Tibial nerve (tissue), 4 donors: ENCODE measurements around the gene TSC22D1.

ENCODE experiments used
- EP300 ChIP-seq, 2 donors: sonication (generic); formaldehyde crosslinking; IDR thresholded peaks; one replicate each; pipeline ENCODE4 v1.6.1; 2017; ENCODE audit warnings: antibody characterized with exemption in 2 of 2, mild to moderate bottlenecking in 1 of 2
- TF ChIP-seq, protein P1 (sequence below), 5 experiments: fragments of 200-600 bp in 3 of 5; fragments of 450-650 bp in 2 of 5; sonication (generic) in 3 of 5; IDR thresholded peaks; one replicate each; pipeline ENCODE4 v1.5.1; 2016 to 2019; ENCODE audit warnings: antibody characterized with exemption in 5 of 5, mild to moderate bottlenecking in 3 of 5, moderate library complexity in 2 of 5

DNA sequence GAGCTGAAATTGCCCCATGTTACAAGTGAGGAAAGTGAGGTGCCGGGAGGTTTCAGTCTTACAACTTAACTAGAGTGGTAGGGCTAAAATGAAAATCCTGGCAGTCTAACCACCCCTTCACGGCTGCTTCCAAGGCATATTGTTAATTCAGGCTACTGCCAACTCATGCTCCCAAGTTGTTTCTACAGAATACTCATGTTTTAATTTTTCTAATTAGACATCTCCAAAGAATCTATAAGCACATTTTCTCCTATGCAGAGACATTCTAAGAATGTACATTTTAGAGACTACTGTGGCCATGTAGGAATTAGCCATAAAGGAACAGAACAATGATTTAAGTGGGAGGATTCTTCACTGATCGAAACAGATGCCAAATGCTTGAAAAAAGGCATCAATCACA lies 7.0 kb upstream of the TSC22D1 start:
- TF ChIP-seq, protein P1, sequence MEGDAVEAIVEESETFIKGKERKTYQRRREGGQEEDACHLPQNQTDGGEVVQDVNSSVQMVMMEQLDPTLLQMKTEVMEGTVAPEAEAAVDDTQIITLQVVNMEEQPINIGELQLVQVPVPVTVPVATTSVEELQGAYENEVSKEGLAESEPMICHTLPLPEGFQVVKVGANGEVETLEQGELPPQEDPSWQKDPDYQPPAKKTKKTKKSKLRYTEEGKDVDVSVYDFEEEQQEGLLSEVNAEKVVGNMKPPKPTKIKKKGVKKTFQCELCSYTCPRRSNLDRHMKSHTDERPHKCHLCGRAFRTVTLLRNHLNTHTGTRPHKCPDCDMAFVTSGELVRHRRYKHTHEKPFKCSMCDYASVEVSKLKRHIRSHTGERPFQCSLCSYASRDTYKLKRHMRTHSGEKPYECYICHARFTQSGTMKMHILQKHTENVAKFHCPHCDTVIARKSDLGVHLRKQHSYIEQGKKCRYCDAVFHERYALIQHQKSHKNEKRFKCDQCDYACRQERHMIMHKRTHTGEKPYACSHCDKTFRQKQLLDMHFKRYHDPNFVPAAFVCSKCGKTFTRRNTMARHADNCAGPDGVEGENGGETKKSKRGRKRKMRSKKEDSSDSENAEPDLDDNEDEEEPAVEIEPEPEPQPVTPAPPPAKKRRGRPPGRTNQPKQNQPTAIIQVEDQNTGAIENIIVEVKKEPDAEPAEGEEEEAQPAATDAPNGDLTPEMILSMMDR (IDR thresholded peaks at IDR 0.05), result no peak
- no peak for TF ChIP-seq EP300 (IDR thresholded peaks at IDR 0.05)
